Keratinocyte (primary cell): ENCODE data around the gene GFRA3.

Experiments
- EZH2 ChIP-seq: IDR thresholded peaks from one replicate; pipeline ENCODE4 v1.6.1; 2012; ENCODE audit warnings: inconsistent platforms, mild to moderate bottlenecking, low read length, moderate library complexity
- TF ChIP-seq, protein P1 (sequence below), 3 experiments: IDR thresholded peaks in 1 of 3; conservative IDR thresholded peaks in 1 of 3; optimal IDR thresholded peaks in 1 of 3; 2 replicates in 2 of 3; 3 replicates in 1 of 3; pipeline versions ENCODE3 to v1.5.1; 2011; ENCODE audit warnings: low read length in 3 of 3, mild to moderate bottlenecking in 3 of 3, moderate library complexity in 2 of 3, control low read depth in 1 of 3, inconsistent platforms in 1 of 3; ENCODE audit not compliant: insufficient read depth in 2 of 3; ENCODE audit errors: extremely low read depth in 1 of 3

DNA sequence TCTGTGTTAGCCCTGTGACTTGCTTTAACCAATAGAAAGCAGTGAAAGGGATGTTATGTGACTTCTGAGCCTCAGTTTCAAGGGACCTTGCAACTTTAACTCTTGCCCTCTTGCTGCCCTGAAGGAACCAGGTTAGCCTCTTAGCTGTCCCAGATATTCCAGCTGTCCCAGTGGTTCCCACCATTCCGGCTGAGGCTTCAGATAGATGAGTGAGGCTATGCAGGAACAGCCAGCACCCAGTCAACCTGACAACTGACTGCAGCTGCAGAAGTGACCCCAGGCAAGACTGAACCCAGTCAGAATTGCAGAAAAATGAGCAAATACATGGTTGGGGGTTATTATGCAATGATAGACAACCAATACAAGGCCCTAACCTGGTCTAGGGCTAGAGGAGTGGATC is 50.9 kb downstream of the GFRA3 start:
- TF ChIP-seq, protein P1, sequence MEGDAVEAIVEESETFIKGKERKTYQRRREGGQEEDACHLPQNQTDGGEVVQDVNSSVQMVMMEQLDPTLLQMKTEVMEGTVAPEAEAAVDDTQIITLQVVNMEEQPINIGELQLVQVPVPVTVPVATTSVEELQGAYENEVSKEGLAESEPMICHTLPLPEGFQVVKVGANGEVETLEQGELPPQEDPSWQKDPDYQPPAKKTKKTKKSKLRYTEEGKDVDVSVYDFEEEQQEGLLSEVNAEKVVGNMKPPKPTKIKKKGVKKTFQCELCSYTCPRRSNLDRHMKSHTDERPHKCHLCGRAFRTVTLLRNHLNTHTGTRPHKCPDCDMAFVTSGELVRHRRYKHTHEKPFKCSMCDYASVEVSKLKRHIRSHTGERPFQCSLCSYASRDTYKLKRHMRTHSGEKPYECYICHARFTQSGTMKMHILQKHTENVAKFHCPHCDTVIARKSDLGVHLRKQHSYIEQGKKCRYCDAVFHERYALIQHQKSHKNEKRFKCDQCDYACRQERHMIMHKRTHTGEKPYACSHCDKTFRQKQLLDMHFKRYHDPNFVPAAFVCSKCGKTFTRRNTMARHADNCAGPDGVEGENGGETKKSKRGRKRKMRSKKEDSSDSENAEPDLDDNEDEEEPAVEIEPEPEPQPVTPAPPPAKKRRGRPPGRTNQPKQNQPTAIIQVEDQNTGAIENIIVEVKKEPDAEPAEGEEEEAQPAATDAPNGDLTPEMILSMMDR (optimal IDR thresholded peaks at IDR 0.05 in 1 of 3, IDR thresholded peaks at IDR 0.05 in 1 of 3, conservative IDR thresholded peaks at IDR 0.05 in 1 of 3; ENCODE audit: extremely low read depth in 1 of 3, insufficient read depth in 2 of 3, low read length in 3 of 3) = no peak
- TF ChIP-seq EZH2 = no peak
